SJCRH30 (cell line): ENCODE results near the gene ZSCAN22. TPM values are rescaled to one million over a fixed set of nuclear protein-coding genes. Genes with fewer than 3 reads are reported as not detected.
"Not testable (repeated sequence)": the region's sequence is repeated elsewhere in the genome, so short reads cannot be mapped to it uniquely, and the experiment has no call there.

Experiments
- DNase-seq, 2 experiments: peaks; one replicate each; pipeline ENCODE4 v3.0.0-alpha.2; 2015 to 2020
- H3K27ac ChIP-seq: fragments of 250-450 bp; sonication (Bioruptor Pico); 2 replicates; pipeline ENCODE4 v1.5.1; 2020; ENCODE audit warnings: mild to moderate bottlenecking, moderate library complexity
- H3K27me3 ChIP-seq: fragments of 250-450 bp; sonication (Bioruptor Pico); 2 replicates; pipeline ENCODE4 v1.5.1; 2020; ENCODE audit warnings: mild to moderate bottlenecking, moderate library complexity
- H3K36me3 ChIP-seq: fragments of 250-450 bp; sonication (Bioruptor Pico); 2 replicates; pipeline ENCODE4 v1.5.1; 2020; ENCODE audit warnings: mild to moderate bottlenecking, moderate library complexity
- H3K4me1 ChIP-seq: fragments of 250-450 bp; sonication (Bioruptor Pico); 2 replicates; pipeline ENCODE4 v1.5.1; 2020; ENCODE audit warnings: mild to moderate bottlenecking, moderate library complexity
- H3K4me3 ChIP-seq: fragments of 250-450 bp; sonication (Bioruptor Pico); 2 replicates; pipeline ENCODE4 v1.5.1; 2020; ENCODE audit warnings: mild to moderate bottlenecking, moderate library complexity
- H3K9me3 ChIP-seq: fragments of 250-450 bp; sonication (Bioruptor Pico); replicated peaks from 2 replicates; pipeline ENCODE4 v1.5.1; 2020; ENCODE audit warnings: mild to moderate bottlenecking, moderate library complexity
- total RNA-seq: library from RNA; depleted of rRNA; stranded (reverse); fragments of >200 nt; shearing (Covaris generic); gene quantifications from 2 replicates; pipeline ENCODE4 v1.2.3, GENCODE V29; 2014

Gene ZSCAN22
- total RNA-seq, 1 experiment from 2014 or later, result 5.0 TPM

DNA sequence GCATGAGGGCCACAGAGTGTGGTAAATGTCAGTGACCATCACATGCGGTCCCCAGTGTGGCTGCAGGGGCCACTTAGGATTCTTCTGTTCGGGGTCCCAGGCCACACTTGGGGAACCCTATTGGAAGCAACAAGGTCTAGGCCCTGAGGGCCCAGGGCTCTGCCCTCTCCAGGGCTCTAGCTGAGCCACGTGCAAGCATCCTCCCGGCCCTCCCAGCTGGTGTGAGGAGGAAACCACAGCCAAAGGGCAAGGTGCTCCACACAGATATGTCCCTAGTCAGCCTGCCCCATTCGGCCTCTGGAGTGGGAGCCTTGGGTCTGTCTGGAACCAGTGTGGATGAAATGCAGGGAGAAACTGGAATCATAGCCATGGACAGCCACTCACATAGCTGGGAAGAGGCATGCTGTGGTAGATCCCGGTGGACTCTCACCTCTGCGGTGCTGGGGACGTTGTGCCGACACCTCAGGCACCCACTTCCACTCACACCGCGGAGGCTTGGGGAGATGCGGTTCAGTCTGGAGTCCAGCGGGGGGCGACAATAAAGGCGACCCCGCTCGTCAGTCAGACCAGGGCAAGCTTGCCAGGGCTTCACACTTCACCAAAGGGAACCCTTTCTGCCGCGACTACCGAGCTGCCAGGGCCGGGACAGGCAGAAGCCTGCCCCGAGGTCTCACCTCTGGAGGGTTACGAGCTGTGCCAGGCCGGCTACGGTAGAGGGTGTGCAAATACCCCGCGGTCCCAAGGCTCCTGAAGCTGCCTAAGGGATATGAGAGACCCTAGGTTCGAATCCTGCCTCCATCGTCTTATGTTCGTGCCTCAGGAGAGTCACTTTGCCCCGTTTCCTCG is 40.0 kb downstream of the ZSCAN22 start:
- no peaks in the 10 kb centered on the region for H3K4me1 ChIP-seq
- H3K9me3 ChIP-seq, result no peaks in the 10 kb centered on the region
- no peaks in the 10 kb centered on the region for H3K27me3 ChIP-seq
- no peak overlapping the region for H3K4me3 ChIP-seq
- H3K36me3 ChIP-seq, result no peaks in the 10 kb centered on the region
- H3K27ac ChIP-seq, result no peak overlapping the region
- no peak for DNase-seq

DNA sequence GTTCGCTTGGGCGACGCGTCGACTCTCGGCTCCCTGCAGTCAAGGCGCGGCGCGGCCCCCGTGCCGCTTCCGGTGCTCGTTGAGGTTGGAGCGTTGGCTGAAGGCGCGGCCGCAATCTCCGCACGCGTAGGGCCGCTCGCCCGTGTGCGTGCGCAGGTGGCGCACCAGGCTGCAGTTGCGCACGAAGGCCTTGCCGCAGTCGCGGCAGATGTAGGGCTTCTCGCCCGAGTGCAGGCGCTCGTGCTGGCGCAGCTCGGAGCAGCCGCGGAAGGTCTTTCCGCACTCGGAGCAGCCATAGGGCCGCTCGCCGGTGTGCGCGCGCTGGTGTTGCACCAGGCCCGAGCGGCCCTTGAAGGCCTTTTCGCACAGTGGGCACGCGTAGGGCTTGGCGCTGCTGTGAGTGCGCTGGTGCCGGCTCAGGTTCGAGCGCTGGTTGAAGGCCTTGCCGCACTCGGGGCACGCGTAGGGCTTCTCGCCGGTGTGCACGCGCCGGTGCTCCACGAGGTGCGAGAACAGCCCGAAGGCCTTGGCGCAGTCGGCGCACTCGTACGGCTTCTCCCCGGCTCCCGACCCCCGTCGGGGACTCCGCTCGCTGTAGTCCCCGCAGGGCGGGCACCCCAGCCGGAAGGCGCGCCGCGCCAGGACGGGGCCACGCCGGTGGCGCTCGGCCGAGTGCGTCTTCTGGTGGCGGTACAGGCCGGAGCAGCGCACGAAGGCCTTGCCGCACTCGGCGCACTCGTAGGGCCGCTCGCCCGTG is 41.1 kb downstream of the ZSCAN22 start:
- no peaks in the 10 kb centered on the region for H3K36me3 ChIP-seq
- no peaks in the 10 kb centered on the region for H3K4me1 ChIP-seq
- H3K27me3 ChIP-seq, result no peaks in the 10 kb centered on the region
- H3K4me3 ChIP-seq, result no peak overlapping the region
- H3K27ac ChIP-seq, result no peak overlapping the region
- no peaks in the 10 kb centered on the region for H3K9me3 ChIP-seq
- DNase-seq, result no peak

GRCh38 chr19:58368561-58369360 is 42.0 kb downstream of the ZSCAN22 start:
- Histone ChIP-seq H3K27me3 (no peaks in the 10 kb centered on the region), H3K36me3 (no peaks in the 10 kb centered on the region), H3K4me3 (no peak overlapping the region), H3K9me3 (no peaks in the 10 kb centered on the region), H3K27ac (no peak overlapping the region), H3K4me1 (no peaks in the 10 kb centered on the region)
- DNase-seq, result no peak

DNA sequence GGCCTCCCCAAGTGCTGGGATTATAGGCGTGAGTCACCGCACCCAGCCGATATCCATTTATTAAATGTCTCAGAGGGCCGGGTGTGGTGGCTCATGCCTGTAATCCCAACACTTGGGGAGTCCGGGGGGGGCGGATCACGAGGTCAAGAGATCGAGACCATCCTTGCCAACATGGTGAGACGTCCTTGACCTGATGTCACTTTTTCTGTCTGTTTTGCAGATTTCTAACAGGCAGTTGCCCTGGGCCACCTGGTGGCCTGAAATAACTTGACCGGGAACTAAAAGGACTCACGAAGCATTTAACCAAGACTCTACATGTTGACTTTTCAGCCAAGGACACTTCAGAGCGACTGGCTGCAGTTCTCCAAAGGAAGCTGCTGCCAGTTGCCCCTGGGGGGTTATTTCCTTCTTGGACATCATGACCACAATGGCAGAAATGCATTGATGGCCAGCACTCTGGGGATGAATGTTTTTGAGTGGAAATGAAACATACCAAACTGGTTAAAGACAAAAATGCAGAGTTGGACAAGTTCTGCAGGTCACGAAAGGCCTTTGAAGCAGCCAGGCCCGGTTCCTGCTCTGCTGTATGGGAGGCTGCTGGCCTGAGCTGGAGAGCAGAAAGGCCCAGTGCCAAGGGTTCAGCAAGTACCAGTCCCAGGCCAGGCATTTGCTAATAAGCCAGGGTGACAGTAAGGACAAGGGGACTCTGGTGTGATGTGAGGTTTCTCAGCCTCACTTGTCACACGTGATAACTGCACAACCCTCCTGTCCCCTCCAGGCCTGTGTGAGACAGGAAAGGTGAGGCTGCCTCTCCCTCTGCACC is 45.7 kb downstream of the ZSCAN22 start:
- DNase-seq, result no peak
- Histone ChIP-seq H3K27me3 (no peaks in the 10 kb centered on the region), H3K4me1 (no peaks in the 10 kb centered on the region), H3K4me3 (no peak overlapping the region), H3K9me3 (no peaks in the 10 kb centered on the region), H3K27ac (no peak overlapping the region), H3K36me3 (no peaks in the 10 kb centered on the region)

DNA sequence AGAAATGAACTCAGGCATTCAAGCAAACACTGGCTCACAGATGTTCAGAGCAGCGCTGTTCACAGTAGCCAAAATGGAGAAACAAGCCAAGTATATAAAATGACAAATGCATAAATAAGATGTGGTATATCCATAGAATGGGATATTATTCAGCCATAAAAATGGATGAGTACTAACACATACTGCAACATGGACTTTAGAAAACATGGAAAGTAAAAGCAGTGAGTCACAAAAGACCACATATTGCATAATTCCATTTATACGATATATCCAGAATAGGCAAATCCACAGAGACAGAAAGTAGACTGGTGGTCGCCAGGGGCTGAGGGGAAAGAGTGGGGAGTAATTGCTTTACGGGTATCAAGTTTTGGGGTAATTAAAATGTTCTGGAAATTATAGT is 47.4 kb downstream of the ZSCAN22 start:
- no peak for DNase-seq

DNA sequence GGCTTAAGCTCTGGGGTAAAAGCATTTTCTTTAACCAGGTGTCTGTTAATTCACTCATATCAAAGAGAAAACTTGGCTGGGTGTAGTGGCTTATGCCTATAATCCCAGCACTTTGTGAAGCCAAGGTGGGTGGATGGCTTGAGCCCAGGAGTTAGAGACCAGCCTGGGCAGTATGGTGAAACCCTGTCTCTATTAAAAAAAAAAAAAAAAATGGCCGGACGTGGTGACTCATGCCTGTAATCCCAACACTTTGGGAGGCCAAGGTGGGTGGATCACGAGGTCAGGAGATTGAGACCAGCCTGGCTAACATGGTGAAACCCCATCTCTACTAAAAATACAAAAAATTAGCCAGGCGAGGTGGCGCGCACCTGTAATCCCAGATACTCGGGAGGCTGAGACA is 49.9 kb downstream of the ZSCAN22 start:
- not testable (repeated sequence) for H3K4me3 ChIP-seq, H3K9me3 ChIP-seq, H3K4me1 ChIP-seq, DNase-seq, H3K27me3 ChIP-seq, H3K36me3 ChIP-seq, H3K27ac ChIP-seq

More for the DNA sequence above, 47.4 kb downstream of the ZSCAN22 start:
- no peak overlapping the region for H3K27ac ChIP-seq
- no peaks in the 10 kb centered on the region for H3K4me1 ChIP-seq
- H3K4me3 ChIP-seq, result no peak overlapping the region
- H3K9me3 ChIP-seq, result no peaks in the 10 kb centered on the region
- H3K36me3 ChIP-seq, result no peaks in the 10 kb centered on the region
- H3K27me3 ChIP-seq, result no peaks in the 10 kb centered on the region

DNA sequence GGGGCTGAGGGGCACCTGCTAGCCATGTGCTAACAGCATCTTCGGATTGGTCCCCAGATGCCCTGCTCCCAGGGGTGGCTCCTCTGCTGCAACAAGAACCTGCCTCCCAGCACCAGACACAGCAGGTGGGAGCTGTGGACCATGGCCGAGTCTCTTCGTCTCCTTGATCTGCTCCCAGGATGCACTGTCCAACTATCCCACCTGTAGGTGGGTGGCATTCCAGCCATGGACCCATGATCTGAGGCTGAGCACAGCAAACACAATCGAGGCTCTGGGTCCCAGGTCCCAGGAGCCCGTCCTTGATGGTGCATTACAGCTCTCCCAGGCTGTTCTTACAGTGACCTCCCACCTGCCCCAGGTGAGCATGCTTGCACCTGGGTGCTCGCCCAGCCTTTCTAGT is 52.5 kb downstream of the ZSCAN22 start:
- Histone ChIP-seq H3K9me3 (no peaks in the 10 kb centered on the region), H3K27me3 (no peaks in the 10 kb centered on the region), H3K4me1 (no peaks in the 10 kb centered on the region), H3K36me3 (no peaks in the 10 kb centered on the region), H3K4me3 (no peak overlapping the region), H3K27ac (no peak overlapping the region)
- no peak for DNase-seq

GRCh38 chr19:58380037-58380661 is 53.4 kb downstream of the ZSCAN22 start:
- H3K36me3 ChIP-seq, result no peaks in the 10 kb centered on the region
- no peaks in the 10 kb centered on the region for H3K27me3 ChIP-seq
- H3K9me3 ChIP-seq, result no peaks in the 10 kb centered on the region
- no peak for DNase-seq
- peak overlapping the region; percentile 89 for H3K27ac ChIP-seq
- no peaks in the 10 kb centered on the region for H3K4me1 ChIP-seq
- H3K4me3 ChIP-seq, result peak overlapping the region; percentile 86

- H3K36me3 ChIP-seq, result no peaks in the 10 kb centered on the region
- peak within 1 kb of the TSS; percentile 86 for H3K4me3 ChIP-seq
- no peaks in the 10 kb centered on the region for H3K27me3 ChIP-seq
- H3K9me3 ChIP-seq, result no peaks in the 10 kb centered on the region
- peak; percentile 99 to 100 for DNase-seq
- peak within 1 kb of the TSS; percentile 89 for H3K27ac ChIP-seq
- H3K4me1 ChIP-seq, result no peaks in the 10 kb centered on the region; the same call in 1 of the 2 replicates
Measured at GRCh38 chr19:58380662-58381459, 54.1 kb downstream of the ZSCAN22 start, which contains the start of gene ZNF837. TSS of gene ZNF837 (minus strand) at chr19:58381030. CDS start at chr19:58369332, 11,698 bp downstream.

DNA sequence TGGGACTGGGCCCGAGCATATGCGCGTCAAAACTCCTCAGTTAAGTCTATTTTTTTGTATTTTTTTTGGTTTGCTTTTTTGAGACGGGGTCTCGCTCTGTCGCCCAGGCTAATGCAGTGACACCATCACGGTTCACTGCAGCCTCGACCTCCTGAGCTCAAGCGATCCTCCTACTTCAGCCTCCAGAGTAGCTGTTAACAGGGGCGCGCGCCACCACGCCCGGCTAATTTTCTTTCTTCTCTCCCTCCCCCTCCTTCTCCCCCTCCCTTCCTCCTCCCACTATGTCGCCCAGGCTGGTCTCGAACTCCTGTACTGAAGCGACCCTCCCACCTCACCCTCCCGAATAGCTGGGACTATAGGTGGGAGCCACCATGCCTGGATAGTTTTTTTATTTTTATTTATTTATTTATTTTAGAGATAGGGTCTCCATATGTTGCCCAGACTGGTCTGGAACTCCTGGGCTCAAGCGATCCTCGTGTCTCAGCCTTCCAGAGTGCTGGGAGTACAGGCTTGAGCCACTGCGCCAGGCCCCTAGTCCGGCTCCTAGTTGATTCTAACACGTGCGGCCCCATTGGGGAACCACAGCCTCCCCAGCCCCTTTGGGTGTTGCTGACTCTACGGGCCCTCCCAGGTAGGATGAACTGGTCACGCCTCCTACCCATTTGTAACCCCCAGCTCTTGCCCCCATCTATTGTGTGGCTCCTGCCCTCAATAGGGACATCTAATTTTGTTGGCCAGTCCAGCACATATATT is 54.8 kb downstream of the ZSCAN22 start:
- H3K4me3 ChIP-seq, result peak overlapping the region; percentile 86
- no peaks in the 10 kb centered on the region for H3K36me3 ChIP-seq
- DNase-seq, result no peak
- no peak overlapping the region for H3K27ac ChIP-seq
- H3K27me3 ChIP-seq, result no peaks in the 10 kb centered on the region
- no peaks in the 10 kb centered on the region; the same call in 1 of the 2 replicates for H3K4me1 ChIP-seq
- H3K9me3 ChIP-seq, result no peaks in the 10 kb centered on the region

- Histone ChIP-seq H3K36me3 (peaks cover 2% of the 10 kb centered on the region), H3K27ac (no peak overlapping the region), H3K4me3 (no peak overlapping the region), H3K9me3 (no peaks in the 10 kb centered on the region), H3K4me1 (peaks cover 2% of the 10 kb centered on the region; the same call in 1 of the 2 replicates), H3K27me3 (no peaks in the 10 kb centered on the region)
- DNase-seq, result no peak
Measured at GRCh38 chr19:58382997-58383603, 56.3 kb downstream of the ZSCAN22 start.

- no peak for DNase-seq
- no peak overlapping the region for H3K27ac ChIP-seq
- H3K4me1 ChIP-seq, result peaks cover 3% of the 10 kb centered on the region; the same call in 1 of the 2 replicates
- H3K27me3 ChIP-seq, result no peaks in the 10 kb centered on the region
- peaks cover 25% of the 10 kb centered on the region for H3K36me3 ChIP-seq
- peak overlapping the region; percentile 80; the same call in 1 of the 2 replicates for H3K4me3 ChIP-seq
- H3K9me3 ChIP-seq, result no peaks in the 10 kb centered on the region
Measured at GRCh38 chr19:58385313-58385890, 58.6 kb downstream of the ZSCAN22 start.
